Tibial nerve (tissue), 4 donors: ENCODE measurements around the gene CRX. TPM values are rescaled to one million over a fixed set of nuclear protein-coding genes. Genes with fewer than 3 reads are reported as not detected.
"Not testable (repeated sequence)": the region's sequence is repeated elsewhere in the genome, so short reads cannot be mapped to it uniquely, and the experiment has no call there.

ENCODE experiments used
- DNase-seq, 2 donors: peaks; one replicate each; pipeline ENCODE4 v3.0.0-alpha.2; 2019; ENCODE audit warnings: low spot score in 2 of 2
- H3K27ac ChIP-seq, 4 donors: fragments of 200-600 bp; sonication (generic) in 3 of 4; one replicate each; pipeline ENCODE4 v1.5.1; 2017 to 2019; ENCODE audit warnings: mild to moderate bottlenecking in 1 of 4
- H3K27me3 ChIP-seq, 2 donors: fragments of 200-600 bp; sonication (generic) in 1 of 2; one replicate each; pipeline versions ENCODE4 v1.5.1 to v1.6.0; 2017 to 2019
- H3K36me3 ChIP-seq, 3 donors: fragments of 200-600 bp; sonication (generic); one replicate each; pipeline ENCODE4 v1.5.1; 2018 to 2019
- H3K4me1 ChIP-seq, 4 donors: fragments of 200-600 bp; sonication (generic) in 3 of 4; one replicate each; pipeline ENCODE4 v1.5.1; 2017 to 2019
- H3K4me3 ChIP-seq, 4 donors: fragments of 200-600 bp; sonication (generic) in 3 of 4; one replicate each; pipeline ENCODE4 v1.5.1; 2017 to 2019; ENCODE audit warnings: mild to moderate bottlenecking in 1 of 4, moderate library complexity in 1 of 4
- H3K9me3 ChIP-seq, 4 donors: fragments of 200-600 bp; sonication (generic) in 3 of 4; one replicate each; pipeline ENCODE4 v1.5.1; 2017 to 2019
- CTCF ChIP-seq, 5 experiments: fragments of 200-600 bp in 3 of 5; fragments of 450-650 bp in 2 of 5; sonication (generic) in 3 of 5; IDR thresholded peaks; one replicate each; pipeline ENCODE4 v1.5.1; 2016 to 2019; ENCODE audit warnings: antibody characterized with exemption in 5 of 5, mild to moderate bottlenecking in 3 of 5, moderate library complexity in 2 of 5
- EP300 ChIP-seq, 2 donors: sonication (generic); formaldehyde crosslinking; IDR thresholded peaks; one replicate each; pipeline ENCODE4 v1.6.1; 2017; ENCODE audit warnings: antibody characterized with exemption in 2 of 2, mild to moderate bottlenecking in 1 of 2
- POLR2A ChIP-seq, 2 donors: fragments of 450-650 bp; IDR thresholded peaks; one replicate each; pipeline ENCODE4 v1.6.1; 2017; ENCODE audit warnings: antibody characterized with exemption in 2 of 2, mild to moderate bottlenecking in 2 of 2, moderate library complexity in 2 of 2
- WGBS, 2 donors: methylation state at CpG; one replicate each; pipeline ENCODE4 v1.1.5; 2018; 5-methylcytosine and 5-hydroxymethylcytosine counted together
- total RNA-seq, 4 donors: library from RNA; depleted of rRNA; stranded (reverse); fragments of >200 nt; gene quantifications; one replicate each; pipeline ENCODE4 v1.1.0, GENCODE V29; 2016

Gene CRX
- total RNA-seq, 4 donors from 2014 or later, result not detected

GRCh38 chr19:47798904-47799266 lies 22.9 kb upstream of the CRX start:
- TF ChIP-seq EP300 (IDR thresholded peaks at IDR 0.05), result no peak
- no peak for TF ChIP-seq CTCF (IDR thresholded peaks at IDR 0.05)
- TF ChIP-seq POLR2A (IDR thresholded peaks at IDR 0.05), result no peak
- WGBS, 2 donors, result 79 to 84% methylated on average over 4 of the region's 4 CpGs
- Histone ChIP-seq H3K4me1 (no peaks in the 10 kb centered on the region), H3K36me3 (no peaks in the 10 kb centered on the region), H3K9me3 (no peaks in the 10 kb centered on the region), H3K4me3 (no peak overlapping the region), H3K27me3 (no peaks in the 10 kb centered on the region), H3K27ac (no peak overlapping the region)
- DNase-seq, result no peak

GRCh38 chr19:47801270-47801669 lies 20.5 kb upstream of the CRX start:
- WGBS, 2 donors, result 82 to 93% methylated on average over 4 of the region's 4 CpGs
- no peaks in the 10 kb centered on the region for H3K27me3 ChIP-seq
- no peaks in the 10 kb centered on the region for H3K4me1 ChIP-seq
- no peak for DNase-seq
- H3K36me3 ChIP-seq, result no peaks in the 10 kb centered on the region
- TF ChIP-seq POLR2A (IDR thresholded peaks at IDR 0.05) (no peak), CTCF (IDR thresholded peaks at IDR 0.05) (no peak), EP300 (IDR thresholded peaks at IDR 0.05) (no peak)
- no peak overlapping the region for H3K4me3 ChIP-seq
- no peaks in the 10 kb centered on the region for H3K9me3 ChIP-seq
- no peak overlapping the region for H3K27ac ChIP-seq

GRCh38 chr19:47802521-47803043 lies 19.2 kb upstream of the CRX start:
- Histone ChIP-seq H3K4me3 (no peak overlapping the region), H3K27me3 (no peaks in the 10 kb centered on the region), H3K4me1 (no peaks in the 10 kb centered on the region), H3K9me3 (no peaks in the 10 kb centered on the region), H3K36me3 (no peaks in the 10 kb centered on the region), H3K27ac (no peak overlapping the region)
- DNase-seq, result no peak
- TF ChIP-seq EP300 (IDR thresholded peaks at IDR 0.05) (no peak), CTCF (IDR thresholded peaks at IDR 0.05) (no peak), POLR2A (IDR thresholded peaks at IDR 0.05) (no peak)
- WGBS, 2 donors, result 87 to 97% methylated on average over 15 to 25 of the region's 25 CpGs

GRCh38 chr19:47803148-47803547 lies 18.6 kb upstream of the CRX start:
- 82 to 90% methylated on average over 9 to 16 of the region's 21 CpGs for WGBS, 2 donors
- H3K36me3 ChIP-seq, H3K9me3 ChIP-seq, H3K27ac ChIP-seq, H3K4me1 ChIP-seq, H3K4me3 ChIP-seq, DNase-seq, H3K27me3 ChIP-seq: not testable (repeated sequence)

- H3K27me3 ChIP-seq, DNase-seq, H3K36me3 ChIP-seq, H3K9me3 ChIP-seq, H3K4me1 ChIP-seq, H3K4me3 ChIP-seq, H3K27ac ChIP-seq: not testable (repeated sequence)
- no CpG with 5 or more reads among the region's 12 CpGs for WGBS, 2 donors
These were observed 18.1 kb upstream of the CRX start for GRCh38 chr19:47803671-47804070.

- not testable (repeated sequence) for H3K9me3 ChIP-seq, H3K4me3 ChIP-seq
- WGBS, 2 donors, result 89% methylated on average over 3 to 5 of the region's 5 CpGs
These were observed 17.3 kb upstream of the CRX start, which contains the start of gene TPRX1 for GRCh38 chr19:47804451-47804850. TSS of gene TPRX1 (minus strand) at chr19:47804551. CDS start at chr19:47804539, 12 bp downstream.

GRCh38 chr19:47805313-47805712 lies 16.4 kb upstream of the CRX start:
- H3K4me1 ChIP-seq, result no peaks in the 10 kb centered on the region
- no peak for TF ChIP-seq POLR2A (IDR thresholded peaks at IDR 0.05)
- TF ChIP-seq EP300 (IDR thresholded peaks at IDR 0.05), result no peak
- no peak for TF ChIP-seq CTCF (IDR thresholded peaks at IDR 0.05)
- H3K4me3 ChIP-seq, result no peak overlapping the region
- DNase-seq, result no peak
- H3K36me3 ChIP-seq, result no peaks in the 10 kb centered on the region
- 90 to 91% methylated on average over 10 of the region's 10 CpGs for whole genome bisulfite sequencing, 2 donors
- H3K9me3 ChIP-seq, result no peaks in the 10 kb centered on the region
- no peak overlapping the region for H3K27ac ChIP-seq
- no peaks in the 10 kb centered on the region for H3K27me3 ChIP-seq

More at GRCh38 chr19:47804451-47804850, 17.3 kb upstream of the CRX start, which contains the start of gene TPRX1:
- H3K27me3 ChIP-seq, H3K27ac ChIP-seq, H3K36me3 ChIP-seq, H3K4me1 ChIP-seq, DNase-seq: not testable (repeated sequence)
